Stimulated activated CD4-positive, alpha-beta T cell treated with anti-CD3 and anti-CD28 coated beads, Interleukin-2, amount 100 ng/mL, for 4 hours (primary cell): ENCODE measurements around the gene CARD11.
"Not testable (repeated sequence)": the region's sequence is repeated elsewhere in the genome, so short reads cannot be mapped to it uniquely, and the experiment has no call there.

Source experiments
- DNase-seq: peaks from one replicate; pipeline ENCODE4 v3.0.0-alpha.2; 2020; ENCODE audit warnings: low read depth

The CARD11 gene

DNA sequence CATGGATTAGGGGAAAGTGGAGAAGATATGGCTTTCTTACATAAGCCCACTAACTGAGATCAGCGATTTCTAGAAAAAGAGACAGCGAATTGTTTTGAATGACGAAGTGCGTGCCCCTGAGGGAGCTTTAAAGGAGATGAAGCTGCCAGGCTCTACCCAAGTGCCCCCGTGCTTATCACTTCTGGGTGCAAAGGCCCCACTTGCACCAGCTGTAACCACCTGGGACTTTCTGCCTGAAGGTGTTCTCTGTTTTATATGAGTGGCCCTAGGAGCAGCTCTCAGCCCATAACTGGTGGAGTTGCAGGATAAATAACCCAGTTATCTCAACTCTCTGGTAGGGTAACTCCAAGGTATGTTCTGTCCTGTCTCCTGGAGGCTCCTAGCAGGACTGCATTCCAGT lies 20.4 kb upstream of the CARD11 start:
- no peak for DNase-seq

DNA sequence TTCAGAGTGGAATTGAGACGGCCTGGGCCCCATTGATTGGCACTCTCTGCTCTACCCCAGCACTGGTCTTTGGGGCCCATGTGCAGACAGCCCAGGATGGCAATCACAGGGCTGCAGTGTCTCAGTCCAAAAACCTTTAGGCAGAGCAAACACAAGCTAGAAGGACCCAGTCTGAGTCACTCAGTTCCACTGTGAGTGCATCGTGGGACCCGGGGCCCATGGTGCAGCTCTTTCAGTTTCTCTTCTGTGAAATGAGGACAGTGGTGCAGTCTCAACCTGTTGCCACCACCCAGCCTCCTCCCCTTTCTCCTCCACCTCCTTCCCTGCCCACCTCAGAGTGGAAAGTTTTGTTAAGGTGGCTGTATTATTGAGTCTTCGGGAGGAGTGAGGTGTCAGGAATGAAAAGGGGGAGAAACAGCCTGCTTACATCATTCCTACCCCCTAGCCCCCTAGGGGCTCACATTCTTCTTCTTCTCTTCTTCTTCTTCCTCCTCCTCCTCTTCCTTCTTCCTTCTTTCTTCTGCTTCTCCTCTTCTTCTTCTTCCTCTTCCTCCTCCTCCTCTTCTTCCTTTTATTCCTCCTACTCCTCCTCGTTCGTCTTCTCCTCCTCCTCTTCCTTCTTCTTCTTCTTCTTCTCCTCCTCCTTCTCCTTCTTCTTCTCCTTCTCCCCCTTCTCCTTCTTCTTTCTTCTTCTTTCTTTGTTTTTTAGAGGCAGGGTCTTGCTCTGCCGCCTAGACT lies 19.5 kb upstream of the CARD11 start:
- DNase-seq: peak; percentile 85

DNA sequence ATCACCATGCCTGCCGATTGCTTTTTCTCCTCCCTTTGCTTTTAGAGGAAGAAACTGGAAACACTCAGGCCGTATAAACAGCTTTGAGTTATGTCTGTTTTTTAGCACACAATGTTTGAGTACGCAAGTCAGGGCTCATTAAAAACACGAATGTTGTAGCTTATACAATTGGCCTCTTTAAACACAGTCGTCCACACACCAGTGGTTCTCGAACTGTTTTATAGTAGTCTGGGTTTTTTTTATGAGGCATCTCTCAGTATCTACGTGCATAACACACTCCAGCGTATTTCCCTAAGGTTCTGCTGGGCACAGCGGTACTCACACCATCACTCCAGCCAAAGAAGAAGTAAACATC lies 13.4 kb upstream of the CARD11 start:
- no peak for DNase-seq

DNA sequence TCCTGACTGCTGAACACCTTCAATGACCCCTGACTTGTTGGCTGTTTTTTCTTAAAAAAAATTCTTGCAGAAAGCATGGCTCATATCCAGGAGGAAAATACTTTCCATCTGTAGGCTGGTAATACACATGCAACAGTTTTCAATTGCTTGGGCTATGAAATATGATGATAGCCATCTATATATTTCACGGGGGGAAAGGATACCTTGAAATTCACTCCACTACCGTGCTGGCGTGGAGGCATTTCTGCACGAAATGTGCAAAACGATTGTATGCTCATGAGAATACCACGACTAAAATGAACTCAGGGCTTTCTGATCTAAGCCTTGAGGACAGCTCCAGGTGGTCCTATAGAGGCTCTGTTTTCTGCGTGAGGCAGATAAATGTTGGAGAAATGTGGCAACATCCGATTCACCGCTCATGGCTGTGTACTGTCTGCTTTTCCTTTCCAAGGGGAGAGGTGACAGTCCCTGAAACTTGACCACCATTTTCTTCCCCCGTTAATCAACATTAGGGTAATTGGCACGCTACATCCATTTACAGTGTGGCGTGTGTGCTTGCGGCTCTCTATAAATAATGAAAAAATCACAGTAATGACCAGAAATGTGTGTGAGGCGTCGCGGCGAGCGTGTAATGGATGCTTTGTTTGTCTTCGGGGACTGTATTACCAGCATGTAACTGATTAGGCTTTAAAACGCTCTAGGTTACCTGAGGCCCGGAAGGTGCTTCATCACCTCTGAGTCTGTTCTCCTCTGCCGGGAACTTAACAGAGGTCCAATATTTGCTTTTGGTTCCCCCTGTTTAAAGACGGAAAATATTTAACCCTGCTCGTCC lies 12.8 kb upstream of the CARD11 start:
- DNase-seq: no peak

DNA sequence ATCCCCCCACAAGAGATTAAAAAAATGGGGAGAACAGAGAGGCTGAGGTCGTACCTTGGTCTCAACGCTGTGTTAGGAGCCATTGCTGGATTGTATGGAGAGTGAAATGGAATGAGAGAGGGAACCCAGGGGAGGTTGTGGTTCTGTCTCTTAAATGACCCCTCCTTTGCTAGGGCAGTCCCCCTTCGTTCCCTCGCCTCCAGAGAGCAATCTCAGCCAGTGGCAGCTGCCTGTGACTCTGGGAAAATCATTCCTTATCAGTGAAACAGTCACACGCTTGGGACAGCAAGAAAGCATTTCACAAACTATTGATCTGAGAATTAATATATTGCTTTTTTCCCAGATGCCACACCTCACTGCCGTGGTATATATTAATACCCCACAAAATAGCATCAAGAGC lies 12.0 kb upstream of the CARD11 start:
- DNase-seq: no peak

DNA sequence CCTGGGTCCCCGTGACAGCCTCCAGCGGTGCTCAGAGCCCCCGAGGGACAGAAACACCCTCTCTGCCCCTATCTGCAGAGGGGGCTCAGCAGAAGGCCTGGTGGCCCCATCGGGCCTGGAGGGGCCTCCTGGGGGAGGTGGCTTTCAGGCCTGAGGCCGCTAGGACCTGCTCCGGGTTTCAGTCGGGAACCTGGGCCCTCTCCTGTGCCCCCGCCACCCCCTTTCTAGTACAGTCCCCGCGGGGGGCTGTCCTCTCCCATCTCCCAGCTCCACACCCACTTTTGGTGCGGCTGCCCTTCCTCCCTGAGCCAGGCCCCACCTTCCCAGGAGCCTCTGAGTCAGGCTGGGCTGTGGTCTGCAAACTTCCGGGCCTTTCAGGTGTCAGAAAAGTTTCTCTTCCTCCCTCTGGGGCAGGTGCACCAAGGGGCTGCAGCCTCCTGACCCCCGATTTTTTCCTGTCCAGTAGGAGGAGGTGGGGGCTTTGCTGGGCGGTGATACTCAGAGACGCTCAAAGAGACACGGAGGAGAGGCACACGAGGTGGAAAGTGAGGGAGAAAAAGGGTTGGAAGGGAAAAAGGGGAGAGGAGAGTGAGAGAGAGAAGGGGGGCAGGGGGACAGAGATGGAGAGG lies 692 bp downstream of the CARD11 start:
- peak; percentile 51 for DNase-seq

DNA sequence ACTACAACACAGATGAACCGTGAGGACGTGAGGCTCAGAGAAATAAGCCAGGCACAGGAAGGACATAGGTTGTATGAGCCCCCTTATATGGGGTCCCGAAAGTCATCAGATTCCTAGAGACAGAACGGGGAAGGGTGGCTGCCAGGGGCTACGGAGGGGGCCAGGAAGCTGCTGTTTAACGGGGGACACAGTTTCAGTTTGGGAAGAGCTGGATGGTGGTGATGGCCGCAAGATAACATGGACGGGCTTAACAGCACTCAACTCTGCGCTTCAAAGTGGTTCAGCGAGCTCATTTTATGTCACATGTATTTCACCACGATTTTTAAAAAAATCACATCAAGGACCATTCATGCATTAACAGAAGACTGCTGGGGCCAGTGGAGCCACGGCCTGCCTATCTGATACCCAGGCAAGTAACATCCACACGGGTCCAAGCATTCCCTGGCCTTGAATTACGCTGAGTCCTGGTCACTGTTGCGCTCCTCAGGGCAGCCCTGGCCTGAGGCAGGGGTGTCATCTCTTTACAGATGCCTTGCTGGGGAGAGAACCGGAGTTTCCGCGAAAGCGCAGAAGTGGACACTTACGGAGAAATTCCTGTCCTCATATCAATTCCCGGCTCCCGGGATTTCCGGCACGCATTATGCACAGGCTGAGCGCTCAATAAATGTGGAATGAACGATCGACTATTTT lies 1.5 kb downstream of the CARD11 start:
- DNase-seq: no peak

DNA sequence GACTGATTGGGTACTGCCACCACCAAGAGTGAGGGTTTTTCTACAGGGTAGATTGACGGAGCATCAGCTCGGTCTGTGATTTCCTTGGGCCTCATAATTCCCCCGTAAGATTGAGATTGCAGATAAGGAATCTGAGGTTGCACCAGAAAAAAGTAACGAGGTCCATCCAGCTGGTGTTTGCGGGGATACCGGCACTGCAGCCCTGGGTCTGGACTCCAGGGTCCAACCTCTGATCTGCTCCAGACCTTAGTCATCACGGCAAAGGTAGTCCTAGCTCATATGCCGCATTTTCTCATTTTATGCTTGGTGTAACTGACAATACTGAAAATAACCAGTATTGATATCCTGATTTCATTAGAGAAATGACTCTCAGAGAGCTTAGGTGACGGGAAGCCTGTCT lies 3.9 kb downstream of the CARD11 start:
- DNase-seq: no peak

DNA sequence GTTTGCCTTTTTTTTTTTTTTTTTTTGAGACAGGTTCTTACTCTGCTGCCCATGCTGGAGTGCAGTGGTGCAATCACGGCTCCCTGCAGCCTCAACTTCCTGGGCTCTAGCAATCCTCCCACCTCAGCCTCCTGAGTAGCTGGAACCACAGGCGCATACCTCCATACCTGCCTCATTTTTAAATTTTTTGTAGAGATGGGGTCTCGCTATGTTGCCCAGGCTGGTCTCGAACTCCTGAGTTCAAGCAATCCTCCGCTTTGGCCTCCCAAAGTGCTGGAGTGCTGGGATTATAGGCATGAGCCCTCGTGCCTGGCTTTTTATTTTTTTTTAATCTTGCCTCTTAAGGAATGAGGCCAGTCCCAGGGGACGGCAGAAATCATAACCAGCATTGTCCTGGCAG lies 5.7 kb downstream of the CARD11 start:
- DNase-seq: not testable (repeated sequence)

DNA sequence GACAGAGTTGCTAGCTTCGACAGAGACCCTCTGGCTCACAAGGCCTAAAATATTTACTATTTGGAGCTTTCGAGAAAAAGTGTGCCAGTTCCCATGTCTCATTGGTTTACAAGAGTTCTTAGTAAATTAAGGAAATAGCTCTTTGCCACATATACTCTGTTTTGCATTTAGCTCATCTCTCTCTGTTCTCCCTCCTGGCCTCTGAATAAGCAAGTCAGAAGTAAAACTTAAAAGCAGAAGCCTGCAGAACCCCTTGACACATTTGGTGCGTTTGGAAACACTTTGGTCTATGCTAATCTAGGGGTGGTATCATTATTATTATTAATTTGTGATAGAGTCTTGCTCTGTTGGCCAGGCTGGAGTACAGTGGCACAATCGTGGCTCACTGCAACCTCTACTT lies 6.4 kb downstream of the CARD11 start:
- no peak for DNase-seq

DNA sequence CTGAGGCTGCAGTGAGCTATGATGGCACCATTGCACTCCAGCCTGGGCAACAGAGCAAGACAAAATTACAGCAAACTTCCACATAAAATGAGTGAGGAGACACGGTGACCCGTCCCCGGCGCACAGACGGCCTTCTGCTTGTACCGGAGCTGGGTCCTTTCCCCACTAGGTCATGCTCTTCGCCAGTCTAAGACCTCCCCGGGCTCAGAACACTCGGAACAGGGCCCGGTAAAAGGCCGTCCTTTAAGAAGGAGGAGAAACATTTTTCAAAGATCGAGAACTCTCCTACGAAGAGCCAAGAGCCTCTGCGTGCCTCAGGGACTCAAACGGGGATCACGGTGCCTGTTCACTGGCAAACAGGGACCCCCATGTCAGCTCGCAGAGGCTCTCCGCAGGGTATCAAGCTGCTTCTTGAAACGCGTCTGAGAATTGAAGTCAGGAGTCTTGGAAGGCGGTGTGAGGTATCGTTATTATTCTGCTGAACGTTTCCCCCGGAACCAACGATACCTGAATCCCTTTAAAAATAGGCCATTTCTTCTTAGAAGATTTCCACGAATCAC lies 9.0 kb downstream of the CARD11 start:
- DNase-seq: no peak

DNA sequence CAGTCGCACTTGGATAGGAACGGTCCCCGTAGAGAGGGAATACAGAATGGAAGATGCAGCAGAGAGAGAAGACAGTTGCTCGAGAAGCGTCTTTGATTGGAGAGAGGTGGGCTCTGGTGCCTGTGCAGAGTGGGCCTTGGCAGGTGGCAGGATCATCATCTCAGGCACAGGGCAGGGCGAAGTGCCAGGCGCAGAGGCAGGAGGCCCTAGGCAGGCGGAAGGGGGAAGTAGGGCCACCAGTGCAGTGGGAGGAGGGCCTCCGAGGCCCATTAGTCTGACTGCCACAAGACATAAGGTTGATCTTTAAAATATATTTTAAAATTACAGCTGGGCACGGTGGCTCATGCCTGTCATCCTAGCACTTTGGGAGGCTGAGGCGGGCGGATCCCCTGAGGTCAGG lies 10.1 kb downstream of the CARD11 start:
- no peak for DNase-seq

DNA sequence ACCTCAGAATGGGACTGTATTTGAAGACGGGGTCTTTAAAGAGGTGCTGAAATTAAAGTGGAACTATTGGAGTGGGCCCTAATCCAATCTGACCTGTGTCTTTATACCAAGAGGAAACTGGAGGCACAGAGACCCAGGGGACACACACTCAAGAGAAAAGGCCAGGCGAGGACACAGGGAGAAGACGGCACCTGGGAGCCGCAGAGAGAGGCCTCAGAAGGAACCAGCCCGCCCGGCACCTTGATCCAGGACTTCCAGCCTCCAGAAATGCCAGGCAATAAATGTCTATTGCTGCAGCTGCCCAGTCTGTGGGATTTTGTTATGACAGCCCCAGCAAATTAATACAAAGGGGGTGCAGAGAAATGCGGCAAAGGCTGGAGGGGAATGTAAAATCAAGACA lies 10.5 kb downstream of the CARD11 start:
- DNase-seq: no peak

DNA sequence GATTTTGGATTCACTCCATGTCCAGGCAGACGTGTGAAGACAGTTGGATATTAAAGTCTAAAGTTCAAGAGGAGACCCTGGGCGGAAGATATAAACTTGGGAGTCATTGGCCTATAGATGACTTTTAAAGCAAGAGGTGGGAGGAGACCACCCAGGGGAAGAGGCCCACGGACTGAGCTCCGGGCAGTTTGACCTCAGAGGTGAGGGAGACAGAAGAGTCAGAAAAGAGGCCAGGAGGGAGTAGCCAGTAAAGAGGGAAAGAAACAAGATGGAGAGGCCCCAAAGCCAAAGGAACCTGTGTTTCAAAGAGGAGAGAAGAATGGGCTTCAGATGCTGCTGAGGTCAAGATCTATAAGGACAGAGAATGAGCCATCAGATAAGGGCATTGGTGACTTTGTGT lies 11.4 kb downstream of the CARD11 start:
- no peak for DNase-seq

DNA sequence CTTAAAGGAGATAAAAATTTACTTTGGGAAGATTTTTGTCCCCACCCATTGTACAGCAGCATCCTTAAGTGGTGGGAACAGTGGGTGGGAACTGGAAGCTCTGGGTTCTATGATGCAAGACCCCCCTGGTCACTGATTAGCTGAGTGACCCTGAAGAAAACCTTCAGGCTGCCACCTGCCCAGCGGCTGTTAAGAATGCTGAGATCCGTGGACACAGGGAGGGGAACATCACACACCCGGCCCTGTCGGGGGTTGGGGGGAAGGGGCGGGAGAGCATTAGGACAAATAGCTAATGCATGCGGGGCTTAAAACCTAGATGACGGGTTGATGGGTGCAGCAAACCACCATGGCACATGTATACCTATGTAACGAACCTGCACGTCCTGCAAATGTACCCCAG lies 14.5 kb downstream of the CARD11 start:
- no peak for DNase-seq

DNA sequence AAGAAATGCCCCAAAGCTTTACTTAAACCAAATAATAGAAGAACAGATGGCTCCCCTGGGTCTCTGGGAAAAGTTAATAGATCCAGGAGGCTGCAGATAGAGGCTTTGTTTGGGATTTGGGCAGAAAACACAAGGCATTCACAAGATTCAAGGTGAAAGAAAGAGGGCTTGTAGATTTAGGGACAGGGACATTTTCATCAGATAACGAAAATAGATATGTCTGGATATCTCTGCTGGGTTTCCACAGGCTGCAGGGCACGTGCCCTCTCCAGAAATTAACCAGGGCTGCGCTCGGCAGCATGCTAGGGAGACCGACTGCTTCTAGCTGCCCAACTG lies 14.9 kb downstream of the CARD11 start:
- DNase-seq: no peak

DNA sequence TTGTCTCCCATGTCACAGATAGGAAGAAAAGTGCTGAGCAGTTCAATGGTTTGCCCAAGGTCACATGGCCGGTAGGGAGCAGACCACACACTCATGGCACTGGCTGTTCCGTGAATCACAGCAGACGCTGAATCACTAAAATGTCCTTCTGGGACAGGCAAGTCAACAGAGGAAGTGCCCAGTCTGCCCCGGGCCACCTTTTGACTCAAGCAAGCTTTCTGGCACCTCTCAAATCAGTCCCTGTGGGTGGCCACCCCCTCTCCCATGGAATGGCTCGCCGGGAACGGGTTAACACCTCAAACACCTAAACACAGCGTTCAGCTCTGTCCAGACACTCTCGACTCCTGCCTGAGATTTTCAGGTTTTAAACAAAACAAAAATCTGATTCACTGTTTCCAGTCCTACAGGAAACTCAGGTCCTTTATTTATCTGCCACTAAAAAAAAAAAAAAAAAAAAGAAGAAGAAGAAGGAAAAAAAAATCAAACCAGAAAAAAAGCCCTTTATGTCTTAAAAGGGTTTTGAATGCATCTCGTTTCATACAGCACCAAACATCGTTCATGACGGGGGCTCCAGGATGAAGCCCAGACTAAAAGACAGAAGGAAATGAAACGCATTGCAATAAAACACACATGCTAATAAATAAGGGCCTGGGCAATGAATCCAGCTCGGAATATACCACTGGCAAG lies 15.5 kb downstream of the CARD11 start:
- peak; percentile 17 for DNase-seq

DNA sequence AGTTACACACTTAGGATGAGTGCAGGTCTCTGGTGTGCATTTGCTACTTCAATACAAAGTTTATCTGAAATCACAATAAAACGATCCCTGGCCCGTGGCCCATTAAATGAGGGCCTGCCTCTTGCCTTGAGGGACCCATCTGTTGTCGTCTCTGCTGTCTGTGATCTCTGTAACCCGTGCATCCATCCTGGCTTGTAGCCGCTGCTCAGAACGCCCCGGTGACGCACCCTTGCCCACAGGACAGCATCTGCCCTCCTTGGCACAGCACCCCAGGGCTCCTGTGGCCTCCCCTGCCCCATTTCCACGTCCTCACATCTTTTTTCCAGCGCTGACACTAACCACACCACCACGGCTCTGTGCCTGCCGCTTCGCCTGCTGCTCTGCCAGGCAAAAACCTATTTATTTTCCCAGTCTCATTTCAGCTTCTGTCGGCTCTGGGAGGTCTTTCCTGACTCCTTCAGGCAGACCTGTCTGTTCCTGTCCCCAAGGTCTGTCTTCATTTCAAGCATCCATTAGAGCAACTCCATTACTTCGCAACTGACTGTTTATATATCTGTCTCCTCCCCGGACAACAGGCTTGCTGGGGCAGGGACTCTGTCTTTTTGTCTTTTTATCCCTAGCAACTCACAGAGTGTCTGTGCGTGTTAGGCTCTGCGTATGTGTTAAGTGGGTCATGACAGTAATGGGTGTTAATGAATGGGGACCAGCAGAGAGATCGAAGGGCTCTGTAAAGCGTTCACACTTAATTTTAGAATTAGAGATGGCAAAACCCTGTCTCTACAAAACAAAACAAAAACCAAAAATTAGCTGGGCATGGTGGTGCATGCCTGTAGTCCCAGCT lies 16.4 kb downstream of the CARD11 start:
- no peak for DNase-seq

DNA sequence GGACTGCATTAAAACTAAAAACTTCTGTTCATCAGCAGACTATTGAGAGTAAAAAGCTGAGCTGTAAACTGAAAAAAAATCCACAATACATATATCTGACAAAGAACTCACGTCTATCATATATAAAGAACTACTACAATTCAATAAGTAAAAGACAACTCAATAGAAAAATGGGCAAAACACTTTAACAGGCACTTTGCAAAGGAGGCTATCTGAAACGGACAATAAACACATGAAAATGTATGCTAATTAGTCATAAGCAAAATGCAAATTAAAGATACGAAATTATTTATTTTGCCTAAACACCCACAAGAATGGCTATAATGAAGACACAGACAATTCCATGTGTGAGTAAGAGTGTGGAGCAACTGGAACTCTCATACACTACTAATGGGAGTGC lies 18.1 kb downstream of the CARD11 start:
- DNase-seq: no peak

DNA sequence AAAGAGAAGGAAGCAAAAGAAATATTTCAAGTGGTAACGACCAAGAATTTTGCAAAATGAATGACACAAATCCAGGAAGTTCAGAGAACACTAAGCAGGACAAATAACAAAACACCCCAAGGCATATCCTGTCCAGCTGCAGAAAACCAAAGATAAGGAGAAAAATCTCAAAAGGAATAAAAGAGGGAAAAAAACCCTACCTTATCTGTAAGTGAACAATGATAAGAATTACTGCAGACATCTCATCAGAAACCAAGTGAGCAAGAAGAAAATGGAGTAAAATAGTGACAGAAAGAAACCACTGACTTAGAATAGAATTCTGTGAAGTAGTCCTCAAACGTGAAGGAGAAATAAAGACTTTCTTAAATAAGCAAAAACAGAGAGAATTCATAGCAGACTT lies 21.8 kb downstream of the CARD11 start:
- DNase-seq: no peak

DNA sequence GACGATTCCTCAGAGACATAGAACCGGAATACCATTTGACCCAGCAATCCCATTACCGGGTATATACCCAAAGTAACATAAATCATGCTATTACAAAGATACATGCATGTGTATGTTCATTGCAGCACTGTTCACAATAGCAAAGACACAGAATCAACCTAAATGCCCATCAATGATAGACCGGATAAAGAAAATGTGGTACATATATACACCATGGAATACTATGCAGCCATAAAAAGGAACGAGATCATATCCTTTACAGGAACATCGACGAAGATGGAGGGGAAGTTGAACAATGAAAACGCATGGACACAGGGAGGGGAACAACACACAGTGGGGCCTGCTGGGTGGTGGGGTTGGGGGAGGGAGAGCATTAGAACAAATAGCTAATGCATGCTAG lies 22.4 kb downstream of the CARD11 start:
- not testable (repeated sequence) for DNase-seq
